ENCODE measurements around the gene TNC. TPM values are rescaled to one million over a fixed set of nuclear protein-coding genes. Genes with fewer than 3 reads are reported as not detected.

Gene TNC
- total and polyA plus RNA-seq, 8 donors = 0.31 to 12.5 (median 1.4) TPM

GRCh38 chr9:115039516-115040120, 78.3 kb downstream of the TNC start:
- Histone ChIP-seq H3K4me3 (no peak overlapping the region), H3K4me1 (no peaks in the 10 kb centered on the region), H3K9me3 (no peaks in the 10 kb centered on the region), H3K36me3 (no peaks in the 10 kb centered on the region), H3K27me3 (no peaks in the 10 kb centered on the region), H3K27ac (no peak overlapping the region)
- no peak for FAIRE-seq
- no peak for ATAC-seq
- intact Hi-C loops (cut with DNase I) = no loop called here
- DNase-seq = no peak
- TF ChIP-seq CTCF (IDR thresholded peaks at IDR 0.05) = no peak
- WGBS, 2 donors = 58 to 60% methylated on average over 4 of the region's 4 CpGs

- Histone ChIP-seq H3K4me1 (no peaks in the 10 kb centered on the region), H3K27ac (no peak overlapping the region), H3K36me3 (no peaks in the 10 kb centered on the region), H3K27me3 (no peaks in the 10 kb centered on the region), H3K9me3 (no peaks in the 10 kb centered on the region), H3K4me3 (no peak overlapping the region)
- FAIRE-seq = no peak
- no peak for DNase-seq
- 77 to 88% methylated on average over 2 of the region's 2 CpGs for WGBS, 2 donors
- TF ChIP-seq CTCF (IDR thresholded peaks at IDR 0.05) = no peak
- ATAC-seq = no peak
- intact Hi-C loops (cut with DNase I) = no loop called here
Observed at GRCh38 chr9:115038178-115038577, 79.8 kb downstream of the TNC start.

- 82 to 83% methylated on average over 2 of the region's 2 CpGs for WGBS, 2 donors
- H3K27ac ChIP-seq = no peak overlapping the region
- H3K4me1 ChIP-seq = no peaks in the 10 kb centered on the region
- H3K27me3 ChIP-seq = no peaks in the 10 kb centered on the region
- FAIRE-seq = no peak
- H3K36me3 ChIP-seq = no peaks in the 10 kb centered on the region
- DNase-seq = no peak
- H3K4me3 ChIP-seq = no peak overlapping the region
- no peak for TF ChIP-seq CTCF (IDR thresholded peaks at IDR 0.05)
- intact Hi-C loops (cut with DNase I) = no loop called here
- ATAC-seq = no peak
- no peaks in the 10 kb centered on the region for H3K9me3 ChIP-seq
Observed at GRCh38 chr9:115036691-115037090, 81.3 kb downstream of the TNC start.

- ATAC-seq (peak in 3 of 4 donors; percentile 29 to 70 (median 49)), FAIRE-seq (no peak), DNase-seq (no peak)
- Histone ChIP-seq H3K27me3 (no peaks in the 10 kb centered on the region), H3K4me3 (no peak overlapping the region), H3K36me3 (no peaks in the 10 kb centered on the region), H3K9me3 (no peaks in the 10 kb centered on the region), H3K27ac (no peak overlapping the region), H3K4me1 (no peaks in the 10 kb centered on the region)
- intact Hi-C loops (cut with DNase I) = no loop called here
- TF ChIP-seq CTCF (IDR thresholded peaks at IDR 0.05) = no peak
- WGBS, 2 donors = 77 to 79% methylated on average over 17 of the region's 17 CpGs
Observed at GRCh38 chr9:115035841-115036612, 81.9 kb downstream of the TNC start.

DNA sequence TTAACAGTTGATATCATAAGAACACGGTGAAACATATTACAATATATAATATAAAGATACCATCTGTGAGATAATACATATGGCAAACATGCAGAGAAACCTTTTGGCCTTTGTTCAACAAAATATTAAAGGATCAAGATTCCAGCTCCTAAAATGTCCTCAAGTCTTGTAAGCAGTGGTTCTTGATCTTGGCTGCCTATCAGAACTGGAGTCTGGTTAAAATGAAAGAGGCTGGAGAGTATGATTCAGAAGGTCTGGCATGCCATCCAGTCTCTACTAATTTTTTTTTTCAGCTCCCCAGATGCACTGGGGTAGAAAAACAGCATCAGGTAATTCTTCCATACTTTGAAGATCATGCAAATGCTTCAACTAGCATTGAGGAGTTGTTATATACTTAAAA, 83.2 kb downstream of the TNC start:
- Histone ChIP-seq H3K4me3 (no peak overlapping the region), H3K36me3 (no peaks in the 10 kb centered on the region), H3K27me3 (no peaks in the 10 kb centered on the region), H3K9me3 (no peaks in the 10 kb centered on the region), H3K27ac (no peak overlapping the region), H3K4me1 (no peaks in the 10 kb centered on the region)
- intact Hi-C loops (cut with DNase I) = no loop called here
- FAIRE-seq = peak; percentile 41
- WGBS, 2 donors = 53 to 67% methylated on average over 1 of the region's 1 CpG
- DNase-seq = no peak
- no peak for TF ChIP-seq CTCF (IDR thresholded peaks at IDR 0.05)
- no peak for ATAC-seq

All from pancreas (tissue), 10 donors.